ENCODE measurements around the gene ZNF235.
A peak's percentile ranks its signal among the peaks of the same experiment; 100 is the strongest.
"Not testable (repeated sequence)": the region's sequence is repeated elsewhere in the genome, so short reads cannot be mapped to it uniquely, and the experiment has no call there.

ZNF235 gene

DNA sequence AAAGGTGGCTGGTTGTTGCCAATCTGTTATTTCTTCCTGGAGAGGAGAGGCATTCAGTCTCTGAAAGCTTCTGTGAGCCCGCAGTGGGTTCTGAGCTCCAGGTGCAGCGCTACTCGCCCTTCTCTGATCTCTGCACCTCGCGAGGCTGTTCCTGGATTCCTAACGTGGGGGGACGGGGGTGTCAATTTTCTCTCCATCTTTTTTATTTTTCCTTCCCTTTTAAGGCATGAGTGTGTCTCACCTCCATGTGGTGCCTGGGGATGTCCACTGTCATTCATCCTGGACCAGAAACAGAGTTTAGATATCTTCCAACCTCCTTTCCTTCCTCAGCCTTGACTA, 44.5 kb downstream of the ZNF235 start:
- no peaks in the 10 kb centered on the region for H3K27me3 ChIP-seq (replicated peaks; ENCODE audit: control insufficient read depth, insufficient read depth, low read length, poor library complexity, severe bottlenecking)
- no peaks in the 10 kb centered on the region for H3K36me3 ChIP-seq (ENCODE audit: control insufficient read depth, insufficient read depth, low read length)
- H3K27ac ChIP-seq (ENCODE audit: insufficient read depth, low read length, poor library complexity, severe bottlenecking), result no peak overlapping the region
- H3K4me1 ChIP-seq (ENCODE audit: control insufficient read depth, insufficient read depth, low read length, poor library complexity, severe bottlenecking), result no peaks in the 10 kb centered on the region
- peak overlapping the region; percentile 44 for H3K4me3 ChIP-seq (ENCODE audit: insufficient read depth, low read depth, low read length, poor library complexity, severe bottlenecking)
- H3K9me3 ChIP-seq (ENCODE audit: control insufficient read depth, low read length), result peaks cover 19% of the 10 kb centered on the region
- DNase-seq, result no peak

GRCh38 chr19:44258835-44259413, 45.9 kb downstream of the ZNF235 start:
- H3K27me3 ChIP-seq (replicated peaks; ENCODE audit: control insufficient read depth, insufficient read depth, low read length, poor library complexity, severe bottlenecking), result no peaks in the 10 kb centered on the region
- DNase-seq, result no peak
- H3K9me3 ChIP-seq (ENCODE audit: control insufficient read depth, low read length), result peaks cover 32% of the 10 kb centered on the region
- no peak overlapping the region for H3K4me3 ChIP-seq (ENCODE audit: insufficient read depth, low read depth, low read length, poor library complexity, severe bottlenecking)
- H3K36me3 ChIP-seq (ENCODE audit: control insufficient read depth, insufficient read depth, low read length), result no peaks in the 10 kb centered on the region
- no peak overlapping the region for H3K27ac ChIP-seq (ENCODE audit: insufficient read depth, low read length, poor library complexity, severe bottlenecking)
- no peaks in the 10 kb centered on the region for H3K4me1 ChIP-seq (ENCODE audit: control insufficient read depth, insufficient read depth, low read length, poor library complexity, severe bottlenecking)

DNA sequence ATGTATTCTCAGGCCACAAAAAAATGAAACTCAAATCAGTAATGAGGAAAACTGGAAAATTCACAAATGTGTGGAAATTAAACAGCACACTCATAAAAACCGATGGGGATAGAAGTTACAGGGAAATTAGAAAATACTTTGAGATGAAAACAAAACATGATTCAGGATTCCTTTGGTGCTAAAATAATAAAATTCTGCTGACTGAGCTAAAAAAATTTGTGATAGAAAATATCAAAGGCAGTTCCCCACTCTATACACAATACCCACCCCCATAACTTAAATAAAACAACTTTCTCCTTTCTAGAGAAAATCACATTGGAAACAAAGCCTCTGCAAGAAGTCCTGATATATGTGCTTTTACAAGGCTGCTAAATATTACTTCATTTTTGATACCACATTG, 46.7 kb downstream of the ZNF235 start:
- H3K4me1 ChIP-seq (ENCODE audit: control insufficient read depth, insufficient read depth, low read length, poor library complexity, severe bottlenecking), result no peaks in the 10 kb centered on the region
- no peak for DNase-seq
- H3K36me3 ChIP-seq (ENCODE audit: control insufficient read depth, insufficient read depth, low read length), result no peaks in the 10 kb centered on the region
- peaks cover 33% of the 10 kb centered on the region for H3K9me3 ChIP-seq (ENCODE audit: control insufficient read depth, low read length)
- no peak overlapping the region for H3K27ac ChIP-seq (ENCODE audit: insufficient read depth, low read length, poor library complexity, severe bottlenecking)
- H3K27me3 ChIP-seq (replicated peaks; ENCODE audit: control insufficient read depth, insufficient read depth, low read length, poor library complexity, severe bottlenecking), result no peaks in the 10 kb centered on the region
- no peak overlapping the region for H3K4me3 ChIP-seq (ENCODE audit: insufficient read depth, low read depth, low read length, poor library complexity, severe bottlenecking)

GRCh38 chr19:44255705-44256411, 49.0 kb downstream of the ZNF235 start:
- Histone ChIP-seq H3K4me3 (ENCODE audit: insufficient read depth, low read depth, low read length, poor library complexity, severe bottlenecking) (no peak overlapping the region), H3K4me1 (ENCODE audit: control insufficient read depth, insufficient read depth, low read length, poor library complexity, severe bottlenecking) (no peaks in the 10 kb centered on the region), H3K27ac (ENCODE audit: insufficient read depth, low read length, poor library complexity, severe bottlenecking) (no peak overlapping the region), H3K36me3 (ENCODE audit: control insufficient read depth, insufficient read depth, low read length) (no peaks in the 10 kb centered on the region), H3K9me3 (ENCODE audit: control insufficient read depth, low read length) (peaks cover 27% of the 10 kb centered on the region), H3K27me3 (replicated peaks; ENCODE audit: control insufficient read depth, insufficient read depth, low read length, poor library complexity, severe bottlenecking) (no peaks in the 10 kb centered on the region)
- DNase-seq, result no peak

GRCh38 chr19:44254496-44254895, 50.3 kb downstream of the ZNF235 start:
- H3K4me3 ChIP-seq (ENCODE audit: insufficient read depth, low read depth, low read length, poor library complexity, severe bottlenecking), result no peak overlapping the region
- H3K27me3 ChIP-seq (replicated peaks; ENCODE audit: control insufficient read depth, insufficient read depth, low read length, poor library complexity, severe bottlenecking), result no peaks in the 10 kb centered on the region
- no peak for DNase-seq
- no peaks in the 10 kb centered on the region for H3K36me3 ChIP-seq (ENCODE audit: control insufficient read depth, insufficient read depth, low read length)
- H3K4me1 ChIP-seq (ENCODE audit: control insufficient read depth, insufficient read depth, low read length, poor library complexity, severe bottlenecking), result no peaks in the 10 kb centered on the region
- H3K27ac ChIP-seq (ENCODE audit: insufficient read depth, low read length, poor library complexity, severe bottlenecking), result no peak overlapping the region
- peaks cover 30% of the 10 kb centered on the region for H3K9me3 ChIP-seq (ENCODE audit: control insufficient read depth, low read length)

DNA sequence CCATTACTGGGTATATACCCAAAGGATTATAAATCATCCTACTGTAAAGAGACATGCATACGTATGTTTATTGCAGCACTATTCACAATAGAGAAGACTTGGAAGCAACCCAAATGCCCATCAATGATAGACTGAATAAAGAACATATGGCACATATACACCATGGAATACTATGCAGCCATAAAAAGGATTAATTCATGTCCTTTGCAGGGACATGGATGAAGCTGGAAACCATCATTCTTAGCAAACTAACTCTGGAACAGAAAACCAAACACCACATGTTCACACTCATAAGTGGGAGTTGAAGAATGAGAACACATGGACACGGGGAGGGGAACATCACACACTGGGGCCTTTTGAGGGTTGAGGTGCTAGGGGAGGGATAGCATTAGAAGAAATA, 51.4 kb downstream of the ZNF235 start:
- peaks cover 37% of the 10 kb centered on the region for H3K9me3 ChIP-seq (ENCODE audit: control insufficient read depth, low read length)

DNA sequence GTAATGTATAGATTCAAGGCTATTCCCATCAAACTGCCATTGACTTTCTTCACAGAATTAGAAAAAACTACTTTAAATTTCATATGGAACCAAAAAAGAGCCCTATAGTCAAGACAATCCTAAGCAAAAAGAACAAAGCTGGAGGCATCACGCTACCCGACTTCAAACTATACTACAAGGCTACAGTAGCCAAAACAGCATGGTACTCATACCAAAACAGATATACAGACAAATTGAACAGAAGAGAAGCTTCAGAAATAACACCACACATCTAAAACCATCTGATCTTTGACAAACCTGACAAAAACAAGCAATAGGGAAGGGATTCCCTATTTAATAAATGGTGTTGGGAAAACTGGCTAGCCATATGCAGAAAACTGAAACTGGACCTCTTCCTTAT, 52.5 kb downstream of the ZNF235 start:
- H3K27ac ChIP-seq (ENCODE audit: insufficient read depth, low read length, poor library complexity, severe bottlenecking); DNase-seq; H3K36me3 ChIP-seq (ENCODE audit: control insufficient read depth, insufficient read depth, low read length); H3K4me3 ChIP-seq (ENCODE audit: insufficient read depth, low read depth, low read length, poor library complexity, severe bottlenecking); H3K27me3 ChIP-seq (replicated peaks; ENCODE audit: control insufficient read depth, insufficient read depth, low read length, poor library complexity, severe bottlenecking); H3K4me1 ChIP-seq (ENCODE audit: control insufficient read depth, insufficient read depth, low read length, poor library complexity, severe bottlenecking): not testable (repeated sequence)
- H3K9me3 ChIP-seq (ENCODE audit: control insufficient read depth, low read length), result peaks cover 41% of the 10 kb centered on the region

More for the DNA sequence above, 51.4 kb downstream of the ZNF235 start:
- not testable (repeated sequence) for H3K4me1 ChIP-seq (ENCODE audit: control insufficient read depth, insufficient read depth, low read length, poor library complexity, severe bottlenecking); H3K27me3 ChIP-seq (replicated peaks; ENCODE audit: control insufficient read depth, insufficient read depth, low read length, poor library complexity, severe bottlenecking); H3K4me3 ChIP-seq (ENCODE audit: insufficient read depth, low read depth, low read length, poor library complexity, severe bottlenecking); H3K27ac ChIP-seq (ENCODE audit: insufficient read depth, low read length, poor library complexity, severe bottlenecking); H3K36me3 ChIP-seq (ENCODE audit: control insufficient read depth, insufficient read depth, low read length); DNase-seq

GRCh38 chr19:44236384-44236783, 68.4 kb downstream of the ZNF235 start:
- no peak overlapping the region for H3K4me3 ChIP-seq (ENCODE audit: insufficient read depth, low read depth, low read length, poor library complexity, severe bottlenecking)
- peaks cover 52% of the 10 kb centered on the region for H3K36me3 ChIP-seq (ENCODE audit: control insufficient read depth, insufficient read depth, low read length)
- H3K4me1 ChIP-seq (ENCODE audit: control insufficient read depth, insufficient read depth, low read length, poor library complexity, severe bottlenecking), result no peaks in the 10 kb centered on the region
- peaks cover 58% of the 10 kb centered on the region for H3K9me3 ChIP-seq (ENCODE audit: control insufficient read depth, low read length)
- no peak for DNase-seq
- no peaks in the 10 kb centered on the region for H3K27me3 ChIP-seq (replicated peaks; ENCODE audit: control insufficient read depth, insufficient read depth, low read length, poor library complexity, severe bottlenecking)
- no peak overlapping the region for H3K27ac ChIP-seq (ENCODE audit: insufficient read depth, low read length, poor library complexity, severe bottlenecking)
